Natural killer cell (primary cell): ENCODE measurements around the gene EFS. TPM values are rescaled to one million over a fixed set of nuclear protein-coding genes. Genes with fewer than 3 reads are reported as not detected.

Source experiments
- ATAC-seq, 3 donors: fragments of 150-1000 bp in 2 of 3; fragments of 200-7000 bp in 1 of 3; cut with Tn5 transposase; 1 replicate in 1 of 3; 2 replicates in 2 of 3; pipeline ENCODE4 v1.10.0; 2021; ENCODE audit warnings: mild to moderate bottlenecking in 2 of 3, moderate library complexity in 2 of 3
- DNase-seq, 2 donors: peaks; one replicate each; pipeline versions ENCODE4 v3.0.0 to v3.0.0-alpha.2; 2013 to 2021; ENCODE audit warnings: mixed read lengths in 1 of 2
- H3K27ac ChIP-seq: one replicate; pipeline ENCODE4 v1.5.1; 2013; ENCODE audit warnings: mild to moderate bottlenecking, low read length
- H3K27me3 ChIP-seq: one replicate; pipeline ENCODE4 v1.6.1; 2013; ENCODE audit warnings: low read length; ENCODE audit not compliant: control insufficient read depth, insufficient read depth
- H3K36me3 ChIP-seq: one replicate; pipeline ENCODE4 v1.6.1; 2013; ENCODE audit warnings: low read length; ENCODE audit not compliant: control insufficient read depth, insufficient read depth
- H3K4me1 ChIP-seq: one replicate; pipeline ENCODE4 v1.6.1; 2013; ENCODE audit warnings: low read length; ENCODE audit not compliant: control insufficient read depth, insufficient read depth
- H3K4me3 ChIP-seq: one replicate; pipeline ENCODE4 v1.5.1; 2013; ENCODE audit warnings: low read length
- H3K9me3 ChIP-seq: one replicate; pipeline ENCODE4 v1.6.1; 2013; ENCODE audit warnings: low read length; ENCODE audit not compliant: control insufficient read depth, insufficient read depth
- H3K27ac Mint-ChIP-seq, 2 donors: one replicate each; pipeline ENCODE4 v1.8.0; 2022; ENCODE audit warnings: mild to moderate bottlenecking in 2 of 2, mixed read lengths in 2 of 2, moderate library complexity in 1 of 2
- H3K27me3 Mint-ChIP-seq, 2 donors: one replicate each; pipeline ENCODE4 v1.8.0; 2022; ENCODE audit warnings: low read depth in 2 of 2, mixed read lengths in 2 of 2
- H3K36me3 Mint-ChIP-seq: one replicate; pipeline ENCODE4 v1.8.0; 2022; ENCODE audit warnings: mixed read lengths
- H3K4me1 Mint-ChIP-seq, 2 donors: one replicate each; pipeline ENCODE4 v1.8.0; 2022; ENCODE audit warnings: mixed read lengths in 2 of 2
- H3K4me3 Mint-ChIP-seq: one replicate; pipeline ENCODE4 v1.8.0; 2022; ENCODE audit warnings: mild to moderate bottlenecking, moderate library complexity, mixed read lengths
- H3K9me3 Mint-ChIP-seq, 2 donors: one replicate each; pipeline ENCODE4 v1.8.0; 2022; ENCODE audit warnings: mixed read lengths in 2 of 2
- WGBS: methylation state at CpG from one replicate; pipeline ENCODE4 v1.1.7; 2013; ENCODE audit warnings: missing lambda C conversion rate; ENCODE audit not compliant: insufficient coverage; 5-methylcytosine and 5-hydroxymethylcytosine counted together
- intact Hi-C: fragments of 100-400 bp; cut with micrococcal nuclease; formaldehyde crosslinking; loops from one replicate; pipeline ENCODE4 v1.14.2; 2022
- total RNA-seq, 4 donors: library from RNA; stranded (reverse); fragments of 120-200 nt in 1 of 4; gene quantifications; one replicate each; pipeline versions ENCODE4 v1.2.3 to v1.2.4, GENCODE V29; 2013 to 2022
- TF ChIP-seq, protein P1 (sequence below): fragments of 200-600 bp; IDR thresholded peaks from one replicate; pipeline ENCODE4 v1.8.0; 2022; ENCODE audit warnings: antibody characterized with exemption

Gene EFS
- total RNA-seq, 3 donors from 2014 or later (not counting 1 experiment from before 2014, with no cell fraction given), result not detected

- Mint-ChIP-seq H3K36me3 (no peaks in the 10 kb centered on the region), H3K9me3 (no peaks in the 10 kb centered on the region), H3K27ac (no peak overlapping the region), H3K4me3 (no peak overlapping the region), H3K4me1 (no peaks in the 10 kb centered on the region), H3K27me3 (no peaks in the 10 kb centered on the region)
- no peak for ATAC-seq
- TF ChIP-seq, protein P1, sequence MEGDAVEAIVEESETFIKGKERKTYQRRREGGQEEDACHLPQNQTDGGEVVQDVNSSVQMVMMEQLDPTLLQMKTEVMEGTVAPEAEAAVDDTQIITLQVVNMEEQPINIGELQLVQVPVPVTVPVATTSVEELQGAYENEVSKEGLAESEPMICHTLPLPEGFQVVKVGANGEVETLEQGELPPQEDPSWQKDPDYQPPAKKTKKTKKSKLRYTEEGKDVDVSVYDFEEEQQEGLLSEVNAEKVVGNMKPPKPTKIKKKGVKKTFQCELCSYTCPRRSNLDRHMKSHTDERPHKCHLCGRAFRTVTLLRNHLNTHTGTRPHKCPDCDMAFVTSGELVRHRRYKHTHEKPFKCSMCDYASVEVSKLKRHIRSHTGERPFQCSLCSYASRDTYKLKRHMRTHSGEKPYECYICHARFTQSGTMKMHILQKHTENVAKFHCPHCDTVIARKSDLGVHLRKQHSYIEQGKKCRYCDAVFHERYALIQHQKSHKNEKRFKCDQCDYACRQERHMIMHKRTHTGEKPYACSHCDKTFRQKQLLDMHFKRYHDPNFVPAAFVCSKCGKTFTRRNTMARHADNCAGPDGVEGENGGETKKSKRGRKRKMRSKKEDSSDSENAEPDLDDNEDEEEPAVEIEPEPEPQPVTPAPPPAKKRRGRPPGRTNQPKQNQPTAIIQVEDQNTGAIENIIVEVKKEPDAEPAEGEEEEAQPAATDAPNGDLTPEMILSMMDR, result no peak
- Histone ChIP-seq H3K36me3 (no peaks in the 10 kb centered on the region), H3K4me3 (no peak overlapping the region), H3K4me1 (no peaks in the 10 kb centered on the region), H3K27me3 (no peaks in the 10 kb centered on the region), H3K9me3 (no peaks in the 10 kb centered on the region), H3K27ac (no peak overlapping the region)
- DNase-seq, result no peak
- WGBS, result 45% methylated on average over 9 of the region's 10 CpGs
- intact Hi-C loops, result no loop called here
Observed at GRCh38 chr14:23382731-23383440, 17.9 kb upstream of the EFS start.

GRCh38 chr14:23382276-23382675 lies 17.3 kb upstream of the EFS start:
- no peak for DNase-seq
- Mint-ChIP-seq H3K27ac (no peak overlapping the region), H3K27me3 (no peaks in the 10 kb centered on the region), H3K4me3 (no peak overlapping the region), H3K4me1 (no peaks in the 10 kb centered on the region), H3K9me3 (no peaks in the 10 kb centered on the region), H3K36me3 (no peaks in the 10 kb centered on the region)
- no peaks in the 10 kb centered on the region for H3K9me3 ChIP-seq
- H3K36me3 ChIP-seq, result no peaks in the 10 kb centered on the region
- intact Hi-C loops, result no loop called here
- TF ChIP-seq, protein P1, result no peak
- 94% methylated on average over 6 of the region's 6 CpGs for WGBS
- no peaks in the 10 kb centered on the region for H3K27me3 ChIP-seq
- no peak overlapping the region for H3K4me3 ChIP-seq
- ATAC-seq, result no peak
- H3K4me1 ChIP-seq, result no peaks in the 10 kb centered on the region
- H3K27ac ChIP-seq, result no peak overlapping the region

DNA sequence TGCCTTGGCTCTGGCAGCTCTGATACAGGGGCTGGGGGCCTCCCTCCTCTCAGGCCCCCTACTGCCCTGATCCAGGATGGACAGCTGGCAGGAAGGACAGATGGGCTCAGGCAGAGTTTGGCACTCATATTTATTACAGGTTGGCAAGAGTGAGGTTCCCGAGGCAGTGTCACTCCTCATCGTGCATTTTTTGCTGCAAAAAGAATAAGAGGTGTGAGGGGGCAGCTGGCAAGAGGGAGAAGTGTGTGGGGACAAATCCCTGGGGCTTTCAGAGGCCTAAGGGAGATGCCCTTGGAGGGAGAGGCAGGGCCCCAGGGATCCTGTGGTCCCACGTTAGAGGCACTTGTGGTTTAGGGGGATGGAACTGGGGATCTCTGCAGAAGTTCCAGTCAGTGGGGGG lies 16.9 kb upstream of the EFS start:
- intact Hi-C loops, result loop anchor here (2.0 kb wide), 2 partner anchors 117 to 261 kb away; no protein-coding TSS in a partner anchor
- H3K27me3 Mint-ChIP-seq, result peaks cover 0 to 1% of the 10 kb centered on the region in 2 donors
- DNase-seq (no peak), ATAC-seq (no peak)
- no peak overlapping the region for H3K4me3 Mint-ChIP-seq
- 25% methylated on average over 3 of the region's 3 CpGs for WGBS
- no peaks in the 10 kb centered on the region for H3K4me1 Mint-ChIP-seq
- Histone ChIP-seq H3K27me3 (no peaks in the 10 kb centered on the region), H3K4me1 (no peaks in the 10 kb centered on the region), H3K36me3 (no peaks in the 10 kb centered on the region), H3K9me3 (no peaks in the 10 kb centered on the region), H3K4me3 (no peak overlapping the region), H3K27ac (no peak overlapping the region)
- no peaks in the 10 kb centered on the region for H3K9me3 Mint-ChIP-seq
- H3K27ac Mint-ChIP-seq, result no peak overlapping the region
- TF ChIP-seq, protein P1, result no peak
- no peaks in the 10 kb centered on the region for H3K36me3 Mint-ChIP-seq

- H3K27me3 Mint-ChIP-seq, result peaks cover 0 to 4% of the 10 kb centered on the region in 2 donors
- H3K36me3 Mint-ChIP-seq, result no peaks in the 10 kb centered on the region
- Histone ChIP-seq H3K27me3 (no peaks in the 10 kb centered on the region), H3K9me3 (no peaks in the 10 kb centered on the region), H3K4me3 (no peak overlapping the region), H3K36me3 (no peaks in the 10 kb centered on the region), H3K27ac (no peak overlapping the region), H3K4me1 (no peaks in the 10 kb centered on the region)
- no peaks in the 10 kb centered on the region for H3K4me1 Mint-ChIP-seq
- intact Hi-C loops, result loop anchor here (2.0 kb wide), 2 partner anchors 116 to 260 kb away; no protein-coding TSS in a partner anchor
- H3K4me3 Mint-ChIP-seq, result no peak overlapping the region
- ATAC-seq (no peak), DNase-seq (no peak)
- H3K27ac Mint-ChIP-seq, result no peak overlapping the region
- TF ChIP-seq, protein P1, result no peak
- no peaks in the 10 kb centered on the region for H3K9me3 Mint-ChIP-seq
- WGBS, result 84% methylated on average over 4 of the region's 4 CpGs
Observed at GRCh38 chr14:23380976-23381375, 16.0 kb upstream of the EFS start.
